ENCODE results near the gene APOC4.

The APOC4 gene

DNA sequence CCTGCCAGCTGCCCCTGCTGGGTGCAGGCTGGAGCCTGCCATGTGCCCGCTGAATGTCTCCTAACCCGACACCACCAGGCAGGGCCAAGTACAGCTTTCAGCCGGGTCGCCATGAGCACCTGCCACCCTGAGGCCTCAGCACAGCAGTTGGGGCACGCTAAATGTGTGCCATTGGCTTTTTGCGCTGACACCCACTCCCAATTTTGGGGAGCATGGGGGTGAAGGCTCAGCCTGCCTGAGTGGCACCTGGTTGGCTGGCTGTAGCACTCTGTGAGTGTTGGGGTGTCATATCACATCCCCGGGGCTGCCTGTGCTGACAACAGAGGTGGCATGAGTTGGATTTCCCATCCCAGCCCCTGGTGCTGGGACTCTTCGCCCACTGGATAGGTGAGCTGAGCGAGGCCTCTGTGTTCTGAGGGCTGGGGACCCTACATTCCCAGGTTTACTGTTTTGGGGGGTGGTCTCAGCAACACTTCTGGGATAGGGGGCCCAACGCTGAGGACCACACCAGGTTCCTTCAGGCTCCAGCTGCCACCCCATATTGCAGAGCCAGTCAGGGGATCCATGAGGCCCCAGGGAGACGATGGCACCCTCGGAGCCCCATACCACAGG is 52.0 kb downstream of the APOC4 start:
- DNase-seq (ENCODE audit: low spot score): no peak
